HG02943 (cell line): ENCODE results near the gene SMC3.

Experiments
- ATAC-seq: cut with Tn5 transposase; IDR thresholded peaks from one replicate; pipeline ENCODE4 v1.9.1; 2021; ENCODE audit warnings: mild to moderate bottlenecking, low read depth, moderate library complexity; ENCODE audit not compliant: unreplicated experiment

SMC3 gene

DNA sequence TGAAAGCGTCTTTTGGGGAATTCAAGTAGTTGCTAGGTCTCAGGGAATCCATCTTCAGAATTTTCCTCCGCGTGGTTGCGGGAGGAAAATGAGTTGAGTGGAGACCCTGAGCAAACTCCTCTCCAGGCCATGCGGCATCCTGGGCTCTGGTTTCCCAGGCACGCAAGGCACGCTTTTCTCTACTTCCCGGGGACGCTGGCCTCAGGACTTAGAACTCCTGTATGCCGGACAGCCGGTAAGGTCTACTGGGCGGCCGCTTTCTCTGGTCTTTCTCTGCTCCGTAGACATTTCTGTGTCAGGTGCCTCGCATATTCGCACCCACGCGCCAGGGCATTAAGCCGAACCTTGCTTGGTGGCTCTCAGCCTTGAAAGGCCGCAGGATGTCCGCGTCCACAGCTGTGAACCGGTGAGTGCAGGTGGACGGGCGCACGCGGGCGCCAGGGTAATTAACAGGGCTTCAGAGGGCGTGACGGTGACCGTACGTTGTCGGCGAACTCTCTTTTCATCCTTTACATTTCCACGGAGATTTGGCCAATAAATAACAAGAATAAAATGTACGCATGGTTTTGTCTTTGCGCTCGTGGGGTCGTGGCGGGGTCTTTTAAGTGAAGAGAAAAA is 75.6 kb downstream of the SMC3 start:
- ATAC-seq, result no peak

DNA sequence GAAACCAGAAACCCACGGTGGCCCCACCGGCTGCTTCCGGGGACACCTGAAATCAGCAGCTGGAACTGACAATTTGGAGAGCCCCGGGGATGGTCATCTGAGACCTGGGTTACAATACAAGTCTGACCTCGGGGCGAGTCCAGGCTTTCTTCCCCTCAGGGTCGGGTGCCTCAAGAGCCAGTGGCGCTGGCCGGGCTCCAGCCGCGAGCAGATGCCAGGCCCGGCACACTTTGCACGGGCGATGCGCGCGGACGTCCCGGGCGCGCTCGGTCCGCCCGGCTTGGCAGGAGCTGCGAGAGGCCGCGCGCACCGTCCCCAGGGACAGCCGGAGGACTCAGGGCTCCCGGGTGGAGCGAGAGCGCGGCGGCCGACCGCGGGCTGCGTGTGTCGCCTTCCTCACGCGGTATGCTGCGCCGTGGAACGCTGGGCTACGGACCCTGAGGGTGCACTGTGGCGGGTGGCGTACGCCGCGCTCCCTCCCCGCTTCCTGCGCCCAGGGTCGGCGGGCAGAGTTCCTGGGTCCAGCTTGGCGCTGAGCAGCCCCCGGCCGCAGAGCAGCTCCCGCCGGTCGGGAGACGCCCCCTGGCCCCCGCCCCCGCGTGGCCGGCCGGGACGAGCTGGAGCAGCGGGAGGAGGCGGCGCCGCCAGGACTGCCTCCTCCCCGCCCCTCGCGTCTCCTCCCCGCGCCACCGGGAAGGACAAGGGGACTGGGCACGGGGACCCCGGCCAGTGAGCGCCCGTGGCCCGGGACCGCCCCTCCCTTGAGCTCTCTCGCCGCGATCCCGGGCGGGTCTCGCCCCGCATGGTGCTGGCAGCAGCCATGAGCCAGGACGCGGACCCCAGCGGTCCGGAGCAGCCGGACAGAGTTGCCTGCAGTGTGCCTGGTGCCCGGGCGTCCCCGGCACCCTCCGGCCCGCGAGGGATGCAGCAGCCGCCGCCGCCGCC is 76.4 kb downstream of the SMC3 start, which contains the start of gene RBM20:
RBM20 (plus strand) TSS at position 684 of the 945 bp plus-strand sequence; CDS start at position 803, 119 bp downstream.
- ATAC-seq, result no peak

DNA sequence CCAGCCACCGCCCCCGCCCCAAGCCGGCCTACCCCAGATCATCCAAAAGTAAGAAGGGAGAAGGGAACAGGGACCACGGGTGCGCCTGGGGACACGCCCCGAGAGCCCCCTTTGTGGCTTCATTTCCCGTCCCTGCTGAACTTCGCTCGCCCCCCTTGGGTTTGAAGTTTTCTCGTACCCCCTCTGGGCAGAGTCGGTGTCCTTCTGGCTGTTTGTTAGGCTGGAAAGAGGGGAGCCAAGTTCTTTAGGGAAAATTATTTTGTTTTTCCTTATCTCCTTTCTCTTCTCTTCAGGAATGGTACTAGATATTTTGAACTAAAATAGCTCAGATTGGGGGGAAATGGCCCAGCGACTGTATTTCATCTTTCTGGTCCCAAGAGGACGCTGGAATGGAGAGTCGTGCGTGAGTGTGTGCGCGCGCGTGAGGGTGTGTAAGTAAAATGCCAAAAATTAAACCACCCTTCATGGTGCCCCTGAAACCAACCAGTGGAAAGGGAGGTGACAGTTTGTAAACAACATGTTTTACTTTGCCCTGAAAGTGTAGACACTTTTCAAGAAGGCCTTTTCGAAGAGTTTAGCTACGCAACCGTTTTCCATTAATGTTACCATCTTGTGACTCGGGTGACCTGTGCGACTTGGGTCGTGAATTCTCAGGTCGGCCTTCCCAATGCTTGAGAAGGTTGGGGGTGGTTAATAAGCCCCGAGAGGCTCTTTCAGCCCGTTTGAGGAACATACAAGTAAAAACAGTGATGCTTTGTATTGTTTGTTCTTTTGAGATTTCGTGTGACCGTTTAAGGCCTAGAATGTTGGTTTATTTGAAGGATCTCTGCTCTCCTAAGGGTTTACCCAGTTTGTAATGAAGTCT is 77.3 kb downstream of the SMC3 start:
- ATAC-seq, result no peak

DNA sequence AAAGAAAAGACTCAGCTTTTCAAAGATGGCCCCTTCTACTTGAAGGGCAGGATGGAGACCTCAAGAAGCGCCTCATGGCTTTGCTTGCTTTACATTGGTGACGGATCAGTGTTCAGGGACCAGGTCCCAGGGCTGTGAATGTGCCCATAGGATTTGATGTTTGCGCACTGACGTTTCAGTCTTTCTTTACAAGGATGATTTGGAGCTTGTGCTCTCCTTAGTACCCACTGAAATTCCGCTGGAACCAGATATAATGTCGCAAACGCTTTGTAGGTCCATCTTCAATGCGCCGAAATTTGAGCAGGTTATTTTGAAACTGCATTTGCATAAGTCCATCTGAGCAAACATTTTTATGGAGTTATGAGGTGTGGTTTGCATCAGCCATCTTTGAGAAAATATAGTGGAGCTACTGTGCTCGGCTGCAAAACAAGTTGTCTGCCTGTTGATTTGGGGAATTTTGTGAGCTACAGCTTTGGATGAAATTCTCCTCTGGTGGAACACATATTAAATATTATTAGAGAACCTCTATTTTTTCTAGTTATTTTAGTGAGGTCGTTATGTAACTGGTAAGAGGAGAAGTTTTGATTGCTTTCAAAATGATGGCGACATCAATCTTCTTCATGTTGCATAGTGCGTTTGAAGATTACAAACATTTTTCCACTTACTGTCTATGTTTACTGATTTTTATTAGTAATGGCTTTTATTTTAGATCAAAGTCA is 79.1 kb downstream of the SMC3 start:
- ATAC-seq, result no peak

DNA sequence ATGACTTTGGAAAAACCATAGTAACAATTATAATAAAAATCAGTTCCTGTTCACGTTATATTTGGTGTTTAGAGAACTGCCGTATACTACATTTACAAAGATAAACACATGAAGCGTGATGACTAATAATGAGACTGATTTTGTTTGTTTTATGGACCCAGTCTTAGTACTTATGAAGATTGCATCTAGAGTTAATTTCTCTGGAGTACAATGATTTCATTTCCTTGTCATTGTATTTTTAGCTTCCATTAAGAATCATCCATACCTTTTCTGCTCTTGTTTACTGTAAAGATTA is 79.6 kb downstream of the SMC3 start:
- ATAC-seq, result no peak

DNA sequence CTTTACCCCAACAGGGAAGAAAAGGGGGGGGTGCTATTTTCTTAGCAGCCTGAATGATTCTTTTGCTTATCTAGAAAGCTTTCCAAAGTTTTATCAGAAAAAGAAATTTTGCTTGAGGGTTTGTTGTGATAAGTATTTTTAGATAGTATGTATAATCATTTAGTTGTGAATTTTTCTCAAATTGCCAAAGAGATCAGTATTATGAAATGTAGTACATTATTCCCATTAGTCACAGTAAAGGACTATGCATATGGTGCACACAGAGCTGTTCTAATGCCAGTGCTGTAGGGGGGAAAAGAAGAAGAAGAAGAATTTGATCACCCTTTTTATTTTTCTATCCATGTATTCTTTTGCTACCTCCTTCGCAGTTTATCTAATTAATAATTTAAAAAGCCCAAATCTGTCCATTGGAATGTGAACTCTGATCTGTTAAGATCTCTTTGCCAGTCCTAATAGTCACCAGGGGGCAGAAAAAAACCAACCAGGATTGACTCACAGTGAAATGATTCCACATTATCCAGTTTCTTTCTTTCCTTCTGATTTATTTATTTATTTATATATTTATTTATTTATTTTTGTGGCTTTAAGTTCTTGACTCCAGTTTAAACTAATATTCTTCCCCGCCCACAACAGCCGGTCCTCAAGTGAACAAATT is 81.3 kb downstream of the SMC3 start:
- ATAC-seq, result no peak

DNA sequence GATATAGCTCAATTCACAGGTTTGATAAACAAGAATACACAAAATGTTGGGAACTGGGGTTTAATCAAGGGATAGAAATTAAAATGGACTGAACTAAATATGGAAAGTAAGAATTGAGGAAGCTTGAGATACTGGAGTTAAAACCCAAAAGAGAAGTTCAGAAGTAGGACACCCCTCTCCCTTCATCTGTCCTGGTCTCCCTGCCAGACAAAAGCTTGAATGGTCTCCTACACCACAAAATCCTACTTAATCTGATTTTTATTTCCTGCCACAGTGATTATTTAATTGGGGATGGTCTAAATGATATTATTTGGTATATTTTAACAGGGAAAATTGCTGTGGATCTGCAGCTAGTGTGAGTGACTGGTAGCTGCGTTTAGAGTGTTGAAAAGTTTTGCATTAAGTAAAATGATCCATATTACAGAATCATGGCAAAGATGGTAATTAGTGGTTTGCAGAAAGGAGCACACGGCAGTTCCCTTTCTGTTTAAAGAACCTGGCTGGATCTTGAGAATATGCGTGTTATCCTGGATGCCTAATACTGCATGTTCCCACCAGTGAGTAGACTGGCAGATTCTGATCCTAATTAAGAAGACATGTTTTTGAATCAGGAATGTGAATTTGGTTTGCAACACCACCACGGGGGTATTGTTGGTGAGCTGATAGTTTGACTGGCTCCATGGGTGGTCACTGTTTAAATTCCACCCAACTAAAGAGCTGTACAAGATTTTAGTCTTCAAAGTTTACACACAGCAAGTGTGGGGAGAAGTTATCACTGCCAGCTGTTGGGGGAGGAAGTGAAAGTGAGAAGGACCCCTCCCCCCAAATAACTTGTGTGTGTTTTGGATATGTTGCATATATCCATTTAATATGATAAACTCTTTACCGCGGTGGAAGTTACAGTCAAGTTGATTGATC is 82.1 kb downstream of the SMC3 start:
- no peak for ATAC-seq

DNA sequence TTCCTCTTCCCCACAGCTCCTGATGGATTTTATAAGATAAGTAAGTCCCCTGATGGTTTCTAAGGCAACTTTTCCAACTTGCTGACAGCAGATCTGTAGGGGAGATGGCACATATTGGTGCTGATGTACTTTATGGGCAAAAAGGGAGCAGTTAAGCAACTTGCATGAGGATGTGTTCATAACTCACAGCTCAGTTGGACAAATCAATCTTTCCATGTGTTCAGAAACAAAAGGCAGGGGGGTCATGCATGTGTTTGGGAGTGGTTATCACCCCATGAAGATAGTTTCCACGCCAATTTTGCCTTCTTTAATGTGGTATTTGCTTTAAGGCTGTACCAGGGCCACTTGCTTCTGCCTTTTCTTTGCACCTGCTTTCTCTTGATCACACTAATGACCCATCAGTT is 82.8 kb downstream of the SMC3 start:
- ATAC-seq, result no peak

DNA sequence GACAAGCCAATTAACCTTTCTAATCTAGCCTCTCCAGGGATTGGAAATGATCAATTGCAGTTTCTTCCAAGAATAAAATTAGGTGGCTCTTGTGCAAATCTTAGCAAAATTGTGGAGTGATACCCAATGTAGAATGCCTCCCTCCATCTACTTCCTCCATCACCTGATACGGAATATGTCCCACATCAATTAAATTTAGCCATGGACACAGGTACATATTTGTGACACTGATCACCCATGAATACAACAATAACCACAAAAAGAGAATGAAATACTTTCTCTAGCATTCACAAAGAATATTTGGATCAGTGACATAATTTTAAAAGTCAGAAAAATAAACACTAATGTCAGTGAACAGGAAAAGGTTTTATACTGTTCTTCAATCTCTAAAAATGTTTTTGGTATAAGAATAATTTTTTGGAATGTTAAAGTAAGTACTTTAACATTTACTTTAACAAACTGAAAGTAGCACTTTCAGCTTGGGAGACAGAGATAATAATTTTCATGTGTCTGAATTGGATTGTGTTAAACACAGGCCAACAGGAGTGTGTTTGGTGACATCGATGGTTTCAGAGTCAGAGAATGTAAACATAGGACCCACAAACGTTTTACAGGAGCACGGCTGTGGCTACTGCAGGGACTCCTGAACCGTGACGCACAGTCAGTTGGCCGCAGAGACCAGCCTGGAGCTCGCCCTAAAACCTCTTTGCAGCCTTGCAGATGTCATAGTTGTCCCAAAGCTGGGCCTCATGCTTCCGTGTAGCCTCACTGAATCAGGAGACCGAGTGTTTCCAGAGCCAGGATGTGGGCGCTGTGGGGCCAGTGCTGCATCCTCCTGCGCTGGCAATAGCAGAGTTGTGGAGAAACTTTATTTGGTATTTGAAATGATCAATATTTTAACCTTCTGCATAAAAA is 83.8 kb downstream of the SMC3 start:
- peak; percentile 89 for ATAC-seq

DNA sequence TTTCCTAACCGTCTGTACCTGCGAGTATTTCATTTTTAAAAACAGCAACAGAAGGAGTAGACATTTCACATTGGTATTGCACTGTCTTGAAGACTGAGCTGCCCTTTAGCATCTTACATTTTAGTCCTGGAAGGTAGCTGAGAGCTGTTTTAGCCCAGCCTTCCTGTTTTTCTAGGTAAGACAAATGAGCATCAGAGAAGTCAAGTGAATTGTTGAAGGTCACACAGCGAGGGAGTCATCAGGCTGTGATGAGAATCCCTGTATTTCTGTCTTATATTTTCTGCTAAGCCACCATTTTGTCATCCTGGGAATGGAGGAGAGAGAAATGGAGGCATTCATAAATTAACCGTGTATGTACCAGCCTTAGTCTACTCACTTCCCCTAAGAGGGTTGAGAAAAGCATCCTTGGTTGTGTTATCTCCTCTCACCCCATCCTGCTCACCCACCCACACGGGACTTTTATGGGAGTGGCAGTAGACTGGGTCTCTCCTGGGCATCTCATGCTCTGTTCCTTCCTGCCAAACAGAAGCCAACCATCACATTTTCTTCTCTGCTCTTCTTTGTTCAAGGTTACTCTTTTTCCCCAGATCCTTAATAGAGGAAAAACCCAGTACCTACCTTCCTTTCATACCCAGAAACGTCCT is 85.1 kb downstream of the SMC3 start:
- ATAC-seq, result no peak
